Endothelial cell of umbilical vein (primary cell): ENCODE data around the gene PLAGL1. TPM values are rescaled to one million over a fixed set of nuclear protein-coding genes. Genes with fewer than 3 reads are reported as not detected.
"Not testable (repeated sequence)": the region's sequence is repeated elsewhere in the genome, so short reads cannot be mapped to it uniquely, and the experiment has no call there.

Source experiments
- BruUV-seq: library from RNA; stranded (reverse); fragments of 400-500 nt; replicated peaks from 2 replicates; lab custom pipeline; 2021; lab: Mats Ljungman, UMichigan
- CTCF ChIA-PET: fragments of 300-600, 350-600 bp; sonication (Branson Sonifier 250); formaldehyde crosslinking; loops from one replicate; lab custom pipeline; 2021; ENCODE audit warnings: antibody characterized with exemption, inconsistent platforms; lab: Charles Lee
- POLR2A ChIA-PET: fragments of 300-600, 350-600 bp; sonication (Branson Sonifier 250); formaldehyde crosslinking; loops from one replicate; lab custom pipeline; 2021; ENCODE audit warnings: antibody characterized with exemption, inconsistent platforms; lab: Charles Lee
- DNase-seq: peaks from one replicate; pipeline ENCODE4 v3.0.0-alpha.2; 2011; ENCODE audit warnings: low read depth, low spot score
- FAIRE-seq: peaks from 2 replicates; lab custom pipeline; 2011; peaks lifted over from hg19 to GRCh38; lab: Jason Lieb, UNC
- H2AFZ ChIP-seq: 2 replicates; pipeline ENCODE4 v1.6.0; 2012; ENCODE audit warnings: low read depth, low read length, control low read depth, inconsistent platforms
- H3K27ac ChIP-seq: 2 replicates; pipeline ENCODE4 v1.5.1; 2011; ENCODE audit warnings: low read depth, mild to moderate bottlenecking, control low read depth, low read length, moderate library complexity; ENCODE audit not compliant: insufficient read depth
- H3K27me3 ChIP-seq, 2 experiments: 2 replicates each; pipeline versions ENCODE4 v1.6.0 to v1.6.1; 2011; ENCODE audit warnings: low read length in 2 of 2, mixed read lengths in 1 of 2; ENCODE audit not compliant: control insufficient read depth in 2 of 2, insufficient read depth in 2 of 2
- H3K36me3 ChIP-seq, 2 experiments: 2 replicates in 1 of 2; 3 replicates in 1 of 2; pipeline ENCODE4 v1.5.1; 2011; ENCODE audit warnings: low read length in 2 of 2, mild to moderate bottlenecking in 1 of 2, moderate library complexity in 1 of 2; ENCODE audit not compliant: control insufficient read depth in 2 of 2, insufficient read depth in 2 of 2; ENCODE audit errors: extremely low read depth in 1 of 2
- H3K4me1 ChIP-seq: 3 replicates; pipeline ENCODE4 v1.5.1; 2011; ENCODE audit warnings: mild to moderate bottlenecking, low read length; ENCODE audit not compliant: control insufficient read depth, insufficient read depth; ENCODE audit errors: extremely low read depth
- H3K4me2 ChIP-seq: 2 replicates; pipeline ENCODE4 v1.6.1; 2011; ENCODE audit warnings: low read length, control low read depth, mixed read lengths; ENCODE audit not compliant: insufficient read depth
- H3K4me3 ChIP-seq, 3 experiments: fragments of 200-600 bp in 1 of 3; sonication (generic), shearing (Covaris generic) in 1 of 3; replicated peaks in 1 of 3; 2 replicates each; pipeline ENCODE4 v1.5.1; 2011 to 2016; ENCODE audit warnings: control low read depth in 3 of 3, low read length in 3 of 3, mild to moderate bottlenecking in 2 of 3, inconsistent platforms in 1 of 3, low read depth in 1 of 3, moderate library complexity in 1 of 3; ENCODE audit not compliant: insufficient read depth in 1 of 3
- H3K79me2 ChIP-seq: 2 replicates; pipeline ENCODE4 v1.6.0; 2012; ENCODE audit warnings: low read length, inconsistent platforms; ENCODE audit not compliant: control insufficient read depth, insufficient read depth
- H3K9ac ChIP-seq: replicated peaks from 2 replicates; pipeline ENCODE3; 2011; ENCODE audit warnings: low read length, control low read depth; ENCODE audit not compliant: insufficient read depth; ENCODE audit errors: extremely low read depth
- H3K9me1 ChIP-seq: replicated peaks from 3 replicates; pipeline ENCODE4 v1.6.0; 2011; ENCODE audit warnings: mild to moderate bottlenecking, low read length; ENCODE audit not compliant: control insufficient read depth, insufficient read depth; ENCODE audit errors: extremely low read depth
- H3K9me3 ChIP-seq: replicated peaks from 2 replicates; pipeline ENCODE4 v1.5.1; 2012; ENCODE audit warnings: low read length, inconsistent platforms; ENCODE audit not compliant: control insufficient read depth, insufficient read depth
- H4K20me1 ChIP-seq: replicated peaks from 2 replicates; pipeline ENCODE3; 2011; ENCODE audit warnings: mild to moderate bottlenecking, low read length; ENCODE audit not compliant: control insufficient read depth, insufficient read depth; ENCODE audit errors: extremely low read depth
- CTCF ChIP-seq, 2 donors: IDR thresholded peaks; 1 replicate in 1 of 2; 2 replicates in 1 of 2; pipeline ENCODE4 v1.5.1; 2011; ENCODE audit warnings: low read length in 2 of 2, mild to moderate bottlenecking in 2 of 2, moderate library complexity in 2 of 2, control low read depth in 1 of 2, inconsistent platforms in 1 of 2, low read depth in 1 of 2; ENCODE audit not compliant: insufficient read depth in 1 of 2; ENCODE audit errors: extremely low read depth in 1 of 2
- EZH2 ChIP-seq: IDR thresholded peaks from 2 replicates; pipeline ENCODE4 v1.6.1; 2012; ENCODE audit warnings: borderline replicate concordance, low read depth, mild to moderate bottlenecking, moderate library complexity, low read length, inconsistent platforms; ENCODE audit not compliant: severe bottlenecking
- FOS ChIP-seq: IDR thresholded peaks from 2 replicates; pipeline ENCODE4 v1.6.1; 2011; ENCODE audit warnings: mild to moderate bottlenecking, low read length, moderate library complexity, borderline replicate concordance; ENCODE audit not compliant: insufficient read depth
- GATA2 ChIP-seq: IDR thresholded peaks from 2 replicates; pipeline ENCODE4 v1.7.0; 2011; ENCODE audit warnings: low read depth, mild to moderate bottlenecking, moderate library complexity, mixed read lengths, low read length; ENCODE audit not compliant: insufficient read length, insufficient read depth
- JUN ChIP-seq: IDR thresholded peaks from 2 replicates; pipeline ENCODE4 v1.6.1; 2011; ENCODE audit warnings: borderline replicate concordance, low read depth; ENCODE audit not compliant: insufficient read length, insufficient read depth
- MAX ChIP-seq: IDR thresholded peaks from 2 replicates; pipeline ENCODE4 v1.6.1; 2011; ENCODE audit not compliant: insufficient read depth, insufficient read length
- MYC ChIP-seq: IDR thresholded peaks from one replicate; pipeline ENCODE4 v1.6.1; 2011; ENCODE audit warnings: mild to moderate bottlenecking, low read depth, low read length
- dilution Hi-C: fragments of 300-500 bp; cut with MboI; formaldehyde crosslinking; loops from one replicate; pipeline ENCODE4 v1.15.0; 2019; ENCODE audit warnings: low sequenced_read_pairs; ENCODE audit not compliant: extremely low pct_ligation_motif_present
- intact Hi-C: fragments of 100-400 bp; cut with micrococcal nuclease; formaldehyde crosslinking; loops from one replicate; pipeline ENCODE4 v1.10.0; 2022
- polyA plus RNA-seq, 4 experiments: library from polyadenylated mRNA; depleted of rRNA in 3 of 4; stranded (reverse) in 3 of 4; unstranded in 1 of 4; fragments of >200 nt; gene quantifications; 2 replicates each; pipeline versions ENCODE4 v1.2.1 to v1.2.3, GENCODE V29; 2011 to 2012; ENCODE audit warnings: missing spikeins in 1 of 4
- total RNA-seq: library from RNA; stranded (reverse); gene quantifications from 2 replicates; pipeline ENCODE4 v1.2.3, GENCODE V29; 2021

PLAGL1 gene
- total and polyA plus RNA-seq, 2 donors (not counting 3 experiments of a cell fraction or from before 2014, with no cell fraction given) = 20.9 to 40.4 TPM

- FAIRE-seq = no peak
- no peaks in the 10 kb centered on the region for H4K20me1 ChIP-seq
- no peak for DNase-seq
- TF ChIP-seq GATA2 (no peak), JUN (no peak), EZH2 (no peak), FOS (no peak), MAX (no peak), MYC (no peak), CTCF (IDR thresholded peaks at IDR 0.05; ENCODE audit: extremely low read depth in 1 of 2, insufficient read depth in 1 of 2, low read depth in 1 of 2, low read length in 2 of 2) (no peak)
- POLR2A ChIA-PET = no interaction called here
- no peak overlapping the region for H3K27ac ChIP-seq
- no TSS peak for BruUV-seq
- H3K27me3 ChIP-seq = peaks cover 9 to 15% of the 10 kb centered on the region in 2 experiments
- no peaks in the 10 kb centered on the region for H3K36me3 ChIP-seq
- H3K4me3 ChIP-seq = no peak overlapping the region
- H3K4me2 ChIP-seq = no peak overlapping the region
- no peaks in the 10 kb centered on the region for H3K4me1 ChIP-seq
- H3K9me3 ChIP-seq = no peaks in the 10 kb centered on the region
- dilution Hi-C loops (no loop called here), intact Hi-C loops (loop anchor here (2.0 to 5.0 kb wide), 8 partner anchors 50 to 1320 kb away; partner anchors contain the start of genes ADAT2 and PEX3)
- no peaks in the 10 kb centered on the region for H3K9me1 ChIP-seq
- H3K9ac ChIP-seq = no peak overlapping the region
- H2AFZ ChIP-seq = no peak overlapping the region
- CTCF ChIA-PET = interaction anchor here (1.1 to 5.0 kb wide), 6 partner anchors 22 to 585 kb away, joined by 3 to 264 read pairs (median 6); partner anchors contain the start of gene FUCA2
- H3K79me2 ChIP-seq = no peaks in the 10 kb centered on the region
Observed at GRCh38 chr6:144012534-144012933, 4.5 kb upstream of the PLAGL1 start.

GRCh38 chr6:144009628-144010027 lies 1.6 kb upstream of the PLAGL1 start:
- H3K27me3 ChIP-seq, dilution Hi-C loops, H3K9me3 ChIP-seq, H3K4me3 ChIP-seq, POLR2A ChIA-PET, H3K4me1 ChIP-seq, H3K9me1 ChIP-seq, FAIRE-seq, DNase-seq, H3K4me2 ChIP-seq, H4K20me1 ChIP-seq, CTCF ChIA-PET, H3K27ac ChIP-seq, H3K36me3 ChIP-seq, BruUV-seq, H3K9ac ChIP-seq, H3K79me2 ChIP-seq, H2AFZ ChIP-seq: not testable (repeated sequence)
- intact Hi-C loops = loop anchor here (5.0 kb wide), 2 partner anchors 557 to 777 kb away; partner anchors contain the start of genes ADAT2 and PEX3
